ENCODE measurements around the gene C1orf226.

Gene C1orf226

GRCh38 chr1:162406811-162407210, 25.3 kb downstream of the C1orf226 start:
- no peak overlapping the region for H3K4ac ChIP-seq (ENCODE audit: low read length)
- H3K4me3 ChIP-seq (ENCODE audit: low read length in 2 of 2): no peak overlapping the region
- DNase-seq (ENCODE audit: low spot score): no peak
- no peaks in the 10 kb centered on the region for H3K36me3 ChIP-seq (replicated peaks in 1 of 2; ENCODE audit: control insufficient read depth in 2 of 2, insufficient read depth in 2 of 2, low read length in 2 of 2)
- no peak overlapping the region for H3K14ac ChIP-seq (ENCODE audit: low read length)
- H3K27ac ChIP-seq (replicated peaks; ENCODE audit: low read length): no peak overlapping the region
- no peak overlapping the region for H3K9ac ChIP-seq (ENCODE audit: low read depth, low read length, poor library complexity)
- H3K9me3 ChIP-seq (replicated peaks in 1 of 2; ENCODE audit: control insufficient read depth in 2 of 2, insufficient read depth in 1 of 2, low read depth in 1 of 2, low read length in 2 of 2): no peaks in the 10 kb centered on the region
- no peak overlapping the region for H2BK120ac ChIP-seq (ENCODE audit: low read depth, low read length)
- no peak overlapping the region for H2AK5ac ChIP-seq (ENCODE audit: low read depth, low read length)
- H4K8ac ChIP-seq (ENCODE audit: low read depth, low read length): no peak overlapping the region
- no peak overlapping the region for H4K91ac ChIP-seq (ENCODE audit: low read depth, low read length, poor library complexity)
- H2BK15ac ChIP-seq (ENCODE audit: low read length): no peak overlapping the region
- no peak overlapping the region for H3K18ac ChIP-seq (ENCODE audit: low read length)
- no peaks in the 10 kb centered on the region for H3K4me1 ChIP-seq (ENCODE audit: control insufficient read depth in 2 of 2, insufficient read depth in 1 of 2, low read depth in 1 of 2, low read length in 2 of 2)
- no peaks in the 10 kb centered on the region for H3K79me1 ChIP-seq (ENCODE audit: low read depth, low read length)
- H3K27me3 ChIP-seq (ENCODE audit: control insufficient read depth in 3 of 3, insufficient read depth in 3 of 3, low read depth in 1 of 3, low read length in 3 of 3): no peaks in the 10 kb centered on the region
- H3K4me2 ChIP-seq (ENCODE audit: insufficient read depth, low read length, poor library complexity, severe bottlenecking): no peak overlapping the region
- no CpG with 5 or more reads among the region's 2 CpGs for WGBS, 2 donors (ENCODE audit: extremely low coverage in 2 of 2, insufficient read length in 2 of 2, insufficient replicate concordance in 1 of 2)
- no peak overlapping the region for H2AFZ ChIP-seq (ENCODE audit: low read length)
- H2BK5ac ChIP-seq (ENCODE audit: low read length): no peak overlapping the region
- H2BK12ac ChIP-seq (ENCODE audit: low read length): no peak overlapping the region
- H3K23ac ChIP-seq (ENCODE audit: low read depth, low read length, poor library complexity): no peak overlapping the region

DNA sequence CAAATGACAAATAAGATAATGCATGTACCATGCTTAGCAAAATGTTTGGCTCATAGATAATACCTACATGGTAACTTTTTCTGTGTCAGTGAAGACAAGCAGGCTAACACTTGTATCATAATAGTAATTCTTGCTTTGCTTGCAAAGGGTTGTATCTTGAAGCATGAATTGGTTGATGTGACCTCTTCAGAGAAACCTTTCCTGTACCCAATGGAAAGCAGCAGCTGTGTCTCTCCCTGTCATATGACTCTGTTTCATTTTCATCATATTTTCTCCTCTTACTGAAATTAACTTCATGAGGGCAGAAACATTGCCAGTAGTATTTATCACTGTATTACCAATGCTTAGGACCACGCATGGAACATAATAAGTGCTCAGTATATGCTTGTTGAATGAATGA, 26.0 kb downstream of the C1orf226 start:
- H2AK5ac ChIP-seq (ENCODE audit: low read depth, low read length): no peak overlapping the region
- no peaks in the 10 kb centered on the region for H3K9me3 ChIP-seq (replicated peaks in 1 of 2; ENCODE audit: control insufficient read depth in 2 of 2, insufficient read depth in 1 of 2, low read depth in 1 of 2, low read length in 2 of 2)
- H3K18ac ChIP-seq (ENCODE audit: low read length): no peak overlapping the region
- H3K14ac ChIP-seq (ENCODE audit: low read length): no peak overlapping the region
- H2AFZ ChIP-seq (ENCODE audit: low read length): no peak overlapping the region
- no peaks in the 10 kb centered on the region for H3K4me1 ChIP-seq (ENCODE audit: control insufficient read depth in 2 of 2, insufficient read depth in 1 of 2, low read depth in 1 of 2, low read length in 2 of 2)
- no peak overlapping the region for H2BK5ac ChIP-seq (ENCODE audit: low read length)
- H3K4me3 ChIP-seq (ENCODE audit: low read length in 2 of 2): no peak overlapping the region
- no peak overlapping the region for H4K8ac ChIP-seq (ENCODE audit: low read depth, low read length)
- no peak for DNase-seq (ENCODE audit: low spot score)
- H2BK120ac ChIP-seq (ENCODE audit: low read depth, low read length): no peak overlapping the region
- H3K79me1 ChIP-seq (ENCODE audit: low read depth, low read length): no peaks in the 10 kb centered on the region
- no peak overlapping the region for H4K91ac ChIP-seq (ENCODE audit: low read depth, low read length, poor library complexity)
- no peaks in the 10 kb centered on the region for H3K36me3 ChIP-seq (replicated peaks in 1 of 2; ENCODE audit: control insufficient read depth in 2 of 2, insufficient read depth in 2 of 2, low read length in 2 of 2)
- H3K27me3 ChIP-seq (ENCODE audit: control insufficient read depth in 3 of 3, insufficient read depth in 3 of 3, low read depth in 1 of 3, low read length in 3 of 3): peaks cover 0 to 4% (median 0%) of the 10 kb centered on the region in 3 experiments
- no peak overlapping the region for H2BK12ac ChIP-seq (ENCODE audit: low read length)
- H3K4me2 ChIP-seq (ENCODE audit: insufficient read depth, low read length, poor library complexity, severe bottlenecking): no peak overlapping the region
- H3K23ac ChIP-seq (ENCODE audit: low read depth, low read length, poor library complexity): no peak overlapping the region
- no CpG with 5 or more reads among the region's 1 CpG for WGBS, 2 donors (ENCODE audit: extremely low coverage in 2 of 2, insufficient read length in 2 of 2, insufficient replicate concordance in 1 of 2)
- no peak overlapping the region for H3K4ac ChIP-seq (ENCODE audit: low read length)
- H3K27ac ChIP-seq (replicated peaks; ENCODE audit: low read length): no peak overlapping the region
- H2BK15ac ChIP-seq (ENCODE audit: low read length): no peak overlapping the region
- no peak overlapping the region for H3K9ac ChIP-seq (ENCODE audit: low read depth, low read length, poor library complexity)

DNA sequence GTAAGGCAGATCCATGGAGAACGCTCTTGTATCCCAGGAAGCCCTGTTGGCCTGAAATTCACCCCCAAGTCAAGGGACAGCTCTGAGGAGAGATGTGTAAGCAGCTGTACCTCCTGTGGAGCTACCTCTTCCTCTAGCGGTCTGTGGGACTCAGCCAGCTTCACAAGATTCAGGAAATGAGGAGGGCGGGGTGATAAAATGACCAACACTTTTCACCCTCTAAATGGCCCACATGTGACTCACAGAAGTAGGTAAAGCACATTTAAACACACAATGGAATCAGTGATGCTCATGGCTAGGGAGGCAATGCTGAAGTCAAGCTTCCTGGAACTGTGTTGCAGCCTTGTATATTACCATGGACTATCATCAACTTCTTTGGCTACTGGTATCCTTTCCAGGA, 30.5 kb downstream of the C1orf226 start, which contains the start of gene SH2D1B:
Gene SH2D1B, minus strand, starts transcription at position 135 of the 400 bp plus-strand sequence. Its CDS starts 120 bp downstream, at position 15.
- H3K79me1 ChIP-seq (ENCODE audit: low read depth, low read length): no peaks in the 10 kb centered on the region
- H2AK5ac ChIP-seq (ENCODE audit: low read depth, low read length): no peak within 1 kb of the TSS
- H2BK120ac ChIP-seq (ENCODE audit: low read depth, low read length): no peak within 1 kb of the TSS
- H2BK15ac ChIP-seq (ENCODE audit: low read length): no peak within 1 kb of the TSS
- no peaks in the 10 kb centered on the region for H3K36me3 ChIP-seq (replicated peaks in 1 of 2; ENCODE audit: control insufficient read depth in 2 of 2, insufficient read depth in 2 of 2, low read length in 2 of 2)
- no peak within 1 kb of the TSS for H2BK5ac ChIP-seq (ENCODE audit: low read length)
- H2BK12ac ChIP-seq (ENCODE audit: low read length): no peak within 1 kb of the TSS
- no peaks in the 10 kb centered on the region for H3K4me1 ChIP-seq (ENCODE audit: control insufficient read depth in 2 of 2, insufficient read depth in 1 of 2, low read depth in 1 of 2, low read length in 2 of 2)
- no peak within 1 kb of the TSS for H3K23ac ChIP-seq (ENCODE audit: low read depth, low read length, poor library complexity)
- H3K9ac ChIP-seq (ENCODE audit: low read depth, low read length, poor library complexity): no peak within 1 kb of the TSS
- H3K18ac ChIP-seq (ENCODE audit: low read length): no peak within 1 kb of the TSS
- no peak within 1 kb of the TSS for H3K27ac ChIP-seq (replicated peaks; ENCODE audit: low read length)
- H4K91ac ChIP-seq (ENCODE audit: low read depth, low read length, poor library complexity): no peak within 1 kb of the TSS
- no peak within 1 kb of the TSS for H3K4me2 ChIP-seq (ENCODE audit: insufficient read depth, low read length, poor library complexity, severe bottlenecking)
- H3K9me3 ChIP-seq (replicated peaks in 1 of 2; ENCODE audit: control insufficient read depth in 2 of 2, insufficient read depth in 1 of 2, low read depth in 1 of 2, low read length in 2 of 2): no peaks in the 10 kb centered on the region
- no peak within 1 kb of the TSS for H4K8ac ChIP-seq (ENCODE audit: low read depth, low read length)
- no peak within 1 kb of the TSS for H2AFZ ChIP-seq (ENCODE audit: low read length)
- no peak within 1 kb of the TSS for H3K4ac ChIP-seq (ENCODE audit: low read length)
- peaks cover 0 to 4% (median 0%) of the 10 kb centered on the region in 3 experiments for H3K27me3 ChIP-seq (ENCODE audit: control insufficient read depth in 3 of 3, insufficient read depth in 3 of 3, low read depth in 1 of 3, low read length in 3 of 3)
- no peak within 1 kb of the TSS for H3K14ac ChIP-seq (ENCODE audit: low read length)
- DNase-seq (ENCODE audit: low spot score): no peak
- no CpG with 5 or more reads among the region's 3 CpGs for WGBS, 2 donors (ENCODE audit: extremely low coverage in 2 of 2, insufficient read length in 2 of 2, insufficient replicate concordance in 1 of 2)
- H3K4me3 ChIP-seq (ENCODE audit: low read length in 2 of 2): no peak within 1 kb of the TSS

DNA sequence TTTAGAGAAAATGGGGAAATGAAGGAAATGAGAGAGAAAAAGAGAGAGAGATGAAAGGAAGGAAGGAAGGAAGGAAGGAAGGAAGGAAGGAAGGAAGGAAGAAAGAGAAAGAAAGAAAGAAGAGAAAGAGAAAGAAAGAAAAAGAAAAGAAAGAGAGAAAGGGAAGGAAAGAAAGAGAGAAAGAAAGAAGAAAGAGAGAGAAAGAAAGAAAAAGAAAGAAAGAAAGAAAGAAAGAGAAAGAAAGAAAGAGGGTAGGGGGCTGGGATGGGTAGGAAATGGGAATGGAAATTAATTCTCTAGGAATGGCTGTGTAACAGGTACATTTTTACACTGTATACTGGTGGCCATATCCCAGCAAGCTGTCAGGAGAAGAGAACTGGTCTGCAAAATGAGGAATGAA, 34.7 kb downstream of the C1orf226 start:
- Histone ChIP-seq H4K8ac (ENCODE audit: low read depth, low read length) (no peak overlapping the region), H3K36me3 (replicated peaks in 1 of 2; ENCODE audit: control insufficient read depth in 2 of 2, insufficient read depth in 2 of 2, low read length in 2 of 2) (no peaks in the 10 kb centered on the region), H3K4me3 (ENCODE audit: low read length in 2 of 2) (no peak overlapping the region)

More for the DNA sequence above, 34.7 kb downstream of the C1orf226 start:
- Histone ChIP-seq H2BK12ac (ENCODE audit: low read length) (no peak overlapping the region), H2BK5ac (ENCODE audit: low read length) (no peak overlapping the region), H3K23ac (ENCODE audit: low read depth, low read length, poor library complexity) (no peak overlapping the region), H3K27ac (replicated peaks; ENCODE audit: low read length) (no peak overlapping the region), H2BK120ac (ENCODE audit: low read depth, low read length) (no peak overlapping the region), H3K79me1 (ENCODE audit: low read depth, low read length) (no peaks in the 10 kb centered on the region), H3K4ac (ENCODE audit: low read length) (no peak overlapping the region), H3K4me1 (ENCODE audit: control insufficient read depth in 2 of 2, insufficient read depth in 1 of 2, low read depth in 1 of 2, low read length in 2 of 2) (no peaks in the 10 kb centered on the region), H3K14ac (ENCODE audit: low read length) (no peak overlapping the region), H2AFZ (ENCODE audit: low read length) (no peak overlapping the region), H3K9me3 (replicated peaks in 1 of 2; ENCODE audit: control insufficient read depth in 2 of 2, insufficient read depth in 1 of 2, low read depth in 1 of 2, low read length in 2 of 2) (no peaks in the 10 kb centered on the region), H4K91ac (ENCODE audit: low read depth, low read length, poor library complexity) (no peak overlapping the region), H3K4me2 (ENCODE audit: insufficient read depth, low read length, poor library complexity, severe bottlenecking) (no peak overlapping the region), H2BK15ac (ENCODE audit: low read length) (no peak overlapping the region), H3K27me3 (ENCODE audit: control insufficient read depth in 3 of 3, insufficient read depth in 3 of 3, low read depth in 1 of 3, low read length in 3 of 3) (peaks cover 0 to 8% (median 0%) of the 10 kb centered on the region in 3 experiments), H3K9ac (ENCODE audit: low read depth, low read length, poor library complexity) (no peak overlapping the region), H2AK5ac (ENCODE audit: low read depth, low read length) (no peak overlapping the region), H3K18ac (ENCODE audit: low read length) (no peak overlapping the region)
- DNase-seq (ENCODE audit: low spot score): no peak

Measured in neuronal stem cell (in vitro differentiated cells).